Prostate gland (tissue), 2 donors: ENCODE measurements around the gene KRT39. TPM values are rescaled to one million over a fixed set of nuclear protein-coding genes. Genes with fewer than 3 reads are reported as not detected.

Source experiments
- DNase-seq: peaks from one replicate; pipeline ENCODE4 v3.0.0-alpha.2; 2019; ENCODE audit warnings: low spot score
- H3K27ac ChIP-seq, 2 donors: fragments of 200-600 bp; sonication (generic); 2 replicates each; pipeline ENCODE4 v1.5.1; 2017 to 2019
- H3K27me3 ChIP-seq: fragments of 200-600 bp; sonication (generic); replicated peaks from 2 replicates; pipeline ENCODE4 v1.5.1; 2019; ENCODE audit not compliant: insufficient read depth
- H3K36me3 ChIP-seq, 2 donors: fragments of 200-600 bp; sonication (generic); 1 replicate in 1 of 2; 2 replicates in 1 of 2; pipeline versions ENCODE4 v1.5.1 to v1.8.1; 2017 to 2019
- H3K4me1 ChIP-seq: fragments of 200-600 bp; sonication (generic); replicated peaks from 2 replicates; pipeline ENCODE4 v1.5.1; 2019
- H3K4me3 ChIP-seq, 2 donors: fragments of 200-600 bp; sonication (generic); 2 replicates each; pipeline ENCODE4 v1.5.1; 2017 to 2019
- H3K9me3 ChIP-seq: fragments of 200-600 bp; sonication (generic); 2 replicates; pipeline ENCODE4 v1.5.1; 2017
- CTCF ChIP-seq, 4 experiments: fragments of 200-600 bp in 2 of 4; fragments of 450-650 bp in 2 of 4; sonication (generic) in 2 of 4; IDR thresholded peaks; 1 replicate in 3 of 4; 2 replicates in 1 of 4; pipeline ENCODE4 v1.5.1; 2016 to 2019; ENCODE audit warnings: antibody characterized with exemption in 4 of 4, mild to moderate bottlenecking in 2 of 4, moderate library complexity in 2 of 4
- POLR2A ChIP-seq: fragments of 450-650 bp; IDR thresholded peaks from one replicate; pipeline ENCODE4 v1.6.1; 2016; ENCODE audit warnings: antibody characterized with exemption, mild to moderate bottlenecking
- POLR2AphosphoS5 ChIP-seq: sonication (generic); formaldehyde crosslinking; IDR thresholded peaks from one replicate; pipeline ENCODE4 v1.6.1; 2017; ENCODE audit warnings: antibody characterized with exemption
- WGBS: methylation state at CpG from one replicate; pipeline ENCODE4 v1.1.5; 2018; 5-methylcytosine and 5-hydroxymethylcytosine counted together
- intact Hi-C: fragments of 100-400 bp; cut with DNase I; formaldehyde crosslinking; loops from one replicate; pipeline ENCODE4 v1.14.2; 2022
- total RNA-seq, 2 donors: library from RNA; depleted of rRNA; stranded (reverse); fragments of >200 nt; gene quantifications; one replicate each; pipeline ENCODE4 v1.1.0, GENCODE V29; 2016

Gene KRT39
- total RNA-seq, 2 donors from 2014 or later: not detected

- Histone ChIP-seq H3K9me3 (no peaks in the 10 kb centered on the region), H3K27me3 (no peaks in the 10 kb centered on the region), H3K36me3 (no peaks in the 10 kb centered on the region), H3K27ac (no peak overlapping the region), H3K4me1 (no peaks in the 10 kb centered on the region), H3K4me3 (no peak overlapping the region)
- TF ChIP-seq POLR2AphosphoS5 (no peak), POLR2A (no peak), CTCF (IDR thresholded peaks at IDR 0.05) (no peak)
- DNase-seq: no peak
- WGBS: 94% methylated on average over 2 of the region's 2 CpGs
- intact Hi-C loops: no loop called here
Measured at GRCh38 chr17:40951011-40951622, 15.6 kb downstream of the KRT39 start.

GRCh38 chr17:40950176-40950575 is 16.6 kb downstream of the KRT39 start:
- no peak for DNase-seq
- TF ChIP-seq CTCF (IDR thresholded peaks at IDR 0.05) (no peak), POLR2AphosphoS5 (peak; percentile 47), POLR2A (no peak)
- Histone ChIP-seq H3K27me3 (no peaks in the 10 kb centered on the region), H3K27ac (peak overlapping the region in 1 of 2 donors; percentile 10), H3K9me3 (no peaks in the 10 kb centered on the region), H3K36me3 (no peaks in the 10 kb centered on the region), H3K4me3 (no peak overlapping the region), H3K4me1 (no peaks in the 10 kb centered on the region)
- WGBS: 56% methylated on average over 7 of the region's 7 CpGs
- intact Hi-C loops: no loop called here

DNA sequence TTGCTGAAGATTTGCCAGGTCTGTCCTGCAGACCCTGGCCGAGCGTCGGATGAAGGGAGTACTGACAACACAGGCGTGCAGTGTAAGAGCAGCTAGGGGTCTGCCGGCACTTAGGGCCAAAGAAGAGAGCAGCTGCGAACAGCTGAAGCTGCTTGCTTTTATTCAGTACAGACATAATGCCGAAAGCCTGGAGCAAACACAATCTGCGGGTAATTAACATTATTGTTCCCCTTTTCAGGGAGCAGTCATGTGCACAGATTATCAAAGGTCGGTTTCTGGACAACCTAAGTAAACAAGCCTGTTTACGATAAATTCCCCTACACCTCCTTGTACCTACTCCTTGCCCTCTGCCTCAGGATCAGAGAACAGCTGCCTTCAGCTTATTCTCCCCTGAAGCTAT is 17.3 kb downstream of the KRT39 start:
- H3K9me3 ChIP-seq: no peaks in the 10 kb centered on the region
- intact Hi-C loops: no loop called here
- H3K36me3 ChIP-seq: no peaks in the 10 kb centered on the region
- DNase-seq: no peak
- 28% methylated on average over 10 of the region's 10 CpGs for WGBS
- no peaks in the 10 kb centered on the region for H3K27me3 ChIP-seq
- no peak overlapping the region for H3K27ac ChIP-seq
- TF ChIP-seq POLR2AphosphoS5 (no peak), CTCF (IDR thresholded peaks at IDR 0.05) (no peak), POLR2A (no peak)
- no peaks in the 10 kb centered on the region for H3K4me1 ChIP-seq
- H3K4me3 ChIP-seq: no peak overlapping the region

- Histone ChIP-seq H3K4me3 (no peak overlapping the region), H3K9me3 (no peaks in the 10 kb centered on the region), H3K27ac (no peak overlapping the region), H3K27me3 (no peaks in the 10 kb centered on the region), H3K4me1 (no peaks in the 10 kb centered on the region), H3K36me3 (no peaks in the 10 kb centered on the region)
- no peak for TF ChIP-seq CTCF (IDR thresholded peaks at IDR 0.05)
- intact Hi-C loops: no loop called here
- no peak for DNase-seq
- WGBS: 86% methylated on average over 2 of the region's 2 CpGs
Measured at GRCh38 chr17:40947929-40948328, 18.8 kb downstream of the KRT39 start.

- 82% methylated on average over 6 of the region's 6 CpGs for WGBS
- H3K4me3 ChIP-seq: no peak overlapping the region
- no peak for TF ChIP-seq CTCF (IDR thresholded peaks at IDR 0.05)
- TF ChIP-seq POLR2AphosphoS5: no peak
- TF ChIP-seq POLR2A: no peak
- H3K27ac ChIP-seq: no peak overlapping the region
- no peaks in the 10 kb centered on the region for H3K36me3 ChIP-seq
- no peaks in the 10 kb centered on the region for H3K27me3 ChIP-seq
- no peaks in the 10 kb centered on the region for H3K4me1 ChIP-seq
- H3K9me3 ChIP-seq: no peaks in the 10 kb centered on the region
- no peak for DNase-seq
- intact Hi-C loops: no loop called here
Measured at GRCh38 chr17:40945414-40945813, 21.3 kb downstream of the KRT39 start.
